M059J (cell line): Measurements from ENCODE around the gene CHCHD10. TPM values are rescaled to one million over a fixed set of nuclear protein-coding genes. Genes with fewer than 3 reads are reported as not detected.
A peak's percentile ranks its signal among the peaks of the same experiment; 100 is the strongest.

Source experiments
- DNase-seq: peaks from one replicate; pipeline ENCODE4 v3.0.0-alpha.2; 2012; ENCODE audit warnings: low read depth
- total RNA-seq: library from RNA; depleted of rRNA; stranded (reverse); fragments of >200 nt; shearing (Covaris generic); gene quantifications from 2 replicates; pipeline ENCODE4 v1.2.3, GENCODE V29; 2014

CHCHD10 gene
- total RNA-seq, 1 experiment from 2014 or later = 2.8 TPM

- DNase-seq = no peak
Measured at GRCh38 chr22:23787910-23788309, 20.1 kb upstream of the CHCHD10 start.

DNA sequence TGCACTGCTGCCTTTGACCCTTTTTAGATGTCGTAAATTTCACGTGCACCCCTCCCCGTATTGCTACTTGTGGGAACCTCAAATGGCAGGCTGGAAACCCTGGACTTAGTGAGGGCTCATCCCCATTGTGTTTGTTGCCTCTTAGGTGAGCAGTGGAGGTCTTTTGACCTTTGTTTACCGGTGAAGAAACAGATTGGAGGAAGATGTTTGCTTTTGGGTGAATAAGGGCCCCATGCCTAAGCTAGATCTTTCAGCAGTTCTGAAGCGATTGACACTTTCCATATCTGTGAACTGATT lies 19.8 kb upstream of the CHCHD10 start:
- DNase-seq = no peak

DNA sequence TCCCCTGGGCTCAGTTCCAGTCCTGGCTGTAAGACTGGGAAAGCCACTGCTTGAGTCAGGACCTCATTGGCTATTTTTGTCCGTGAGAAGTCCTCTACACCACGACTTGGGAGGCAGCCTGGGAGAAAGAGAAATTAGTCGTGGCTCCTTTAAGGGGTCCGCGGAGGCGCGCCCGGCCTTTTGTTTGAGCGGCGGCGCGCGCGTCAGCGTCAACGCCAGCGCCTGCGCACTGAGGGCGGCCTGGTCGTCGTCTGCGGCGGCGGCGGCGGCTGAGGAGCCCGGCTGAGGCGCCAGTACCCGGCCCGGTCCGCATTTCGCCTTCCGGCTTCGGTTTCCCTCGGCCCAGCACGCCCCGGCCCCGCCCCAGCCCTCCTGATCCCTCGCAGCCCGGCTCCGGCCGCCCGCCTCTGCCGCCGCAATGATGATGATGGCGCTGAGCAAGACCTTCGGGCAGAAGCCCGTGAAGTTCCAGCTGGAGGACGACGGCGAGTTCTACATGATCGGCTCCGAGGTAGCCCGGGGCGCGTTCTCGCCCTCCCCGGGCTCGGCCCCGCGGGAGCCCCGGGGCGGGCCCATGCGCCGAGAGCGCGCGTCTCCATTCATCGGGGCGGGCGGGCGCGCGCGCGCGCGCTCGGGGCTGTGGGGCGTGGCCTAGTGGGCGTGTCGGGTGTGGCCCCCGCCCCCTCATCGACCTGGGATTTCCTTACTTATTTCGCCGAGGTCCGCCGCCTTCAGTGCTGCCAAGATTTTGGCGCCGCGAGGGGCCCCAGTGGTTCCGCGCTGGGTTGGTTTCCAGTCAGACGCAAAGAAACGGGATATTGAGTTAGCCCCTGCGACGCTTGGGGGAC lies 19.2 kb upstream of the CHCHD10 start, which contains the start of gene SMARCB1:
SMARCB1 (plus strand) TSS at position 215 of the 848 bp plus-strand sequence; CDS start at position 419, 204 bp downstream.
- DNase-seq = peak; percentile 86

DNA sequence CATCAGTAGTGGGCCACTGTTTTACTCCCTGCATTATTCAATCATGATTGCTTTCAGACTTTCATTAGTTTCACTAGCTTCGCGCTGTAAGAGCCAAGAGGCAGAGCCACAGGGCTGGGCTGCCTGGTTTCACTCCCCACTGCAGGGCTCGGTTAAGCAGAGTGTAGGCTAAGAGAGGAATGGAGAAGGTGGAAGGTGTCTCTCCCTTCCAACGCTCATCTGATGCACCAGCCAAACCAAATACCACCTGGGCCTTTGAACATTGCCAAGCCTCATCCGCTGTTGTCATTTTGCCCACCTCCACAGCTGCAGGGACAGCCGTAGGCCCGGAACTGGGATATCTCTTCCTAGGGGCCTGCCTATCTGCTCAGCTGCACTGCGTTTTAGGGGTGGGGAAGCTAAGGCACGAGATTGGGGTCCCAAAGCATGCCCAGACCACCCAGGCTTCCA lies 18.5 kb upstream of the CHCHD10 start:
- no peak for DNase-seq

DNA sequence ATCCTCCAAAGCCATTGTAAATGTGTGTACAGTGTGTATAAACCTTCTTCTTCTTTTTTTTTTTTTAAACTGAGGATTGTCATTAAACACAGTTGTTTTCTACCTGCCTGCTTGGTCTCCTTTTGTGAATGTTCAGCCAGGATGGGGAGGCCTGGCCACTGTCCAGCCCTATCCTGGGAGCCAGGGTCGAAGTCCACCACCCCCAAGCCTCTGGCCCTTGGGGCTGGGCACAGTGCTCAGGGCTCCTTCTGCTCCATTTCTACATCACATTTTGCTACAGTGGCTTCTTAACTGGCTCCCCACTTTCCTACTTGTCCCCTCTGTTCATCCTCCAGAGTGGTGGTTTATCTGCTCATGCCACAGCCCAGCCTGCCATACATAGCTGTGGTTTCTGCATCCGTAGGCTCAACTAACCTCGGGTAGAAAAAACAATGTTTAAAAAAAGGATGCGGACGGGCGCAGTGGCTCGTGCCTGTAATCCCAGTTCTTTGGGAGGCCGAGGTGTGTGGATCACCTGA lies 16.5 kb upstream of the CHCHD10 start:
- DNase-seq = peak; percentile 83

- DNase-seq = no peak
Measured at GRCh38 chr22:23783265-23784150, 15.7 kb upstream of the CHCHD10 start.

DNA sequence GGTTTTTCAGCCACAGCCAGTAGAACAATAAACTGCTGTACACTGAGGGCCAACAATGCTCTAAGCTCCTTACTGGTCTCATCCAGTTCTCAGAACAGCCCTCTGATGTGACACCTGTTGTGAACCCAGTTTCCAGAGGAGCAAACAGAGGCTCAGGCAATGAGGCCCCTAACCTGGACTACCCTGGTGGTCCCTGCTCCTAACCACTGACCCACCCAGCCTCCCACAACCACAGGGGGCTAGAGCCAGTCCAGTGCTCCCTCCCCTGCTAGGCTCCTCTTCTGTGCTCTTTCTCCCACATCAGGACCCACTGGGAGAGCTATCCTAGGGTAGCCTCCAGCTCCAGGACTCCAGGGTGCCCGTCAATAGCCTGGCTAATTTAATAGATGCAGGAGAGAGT lies 14.9 kb upstream of the CHCHD10 start:
- DNase-seq = no peak

GRCh38 chr22:23782252-23782651 lies 14.5 kb upstream of the CHCHD10 start:
- no peak for DNase-seq

GRCh38 chr22:23781511-23782183 lies 13.9 kb upstream of the CHCHD10 start:
- peak; percentile 90 for DNase-seq

- DNase-seq = no peak
Measured at GRCh38 chr22:23781065-23781464, 13.3 kb upstream of the CHCHD10 start.

DNA sequence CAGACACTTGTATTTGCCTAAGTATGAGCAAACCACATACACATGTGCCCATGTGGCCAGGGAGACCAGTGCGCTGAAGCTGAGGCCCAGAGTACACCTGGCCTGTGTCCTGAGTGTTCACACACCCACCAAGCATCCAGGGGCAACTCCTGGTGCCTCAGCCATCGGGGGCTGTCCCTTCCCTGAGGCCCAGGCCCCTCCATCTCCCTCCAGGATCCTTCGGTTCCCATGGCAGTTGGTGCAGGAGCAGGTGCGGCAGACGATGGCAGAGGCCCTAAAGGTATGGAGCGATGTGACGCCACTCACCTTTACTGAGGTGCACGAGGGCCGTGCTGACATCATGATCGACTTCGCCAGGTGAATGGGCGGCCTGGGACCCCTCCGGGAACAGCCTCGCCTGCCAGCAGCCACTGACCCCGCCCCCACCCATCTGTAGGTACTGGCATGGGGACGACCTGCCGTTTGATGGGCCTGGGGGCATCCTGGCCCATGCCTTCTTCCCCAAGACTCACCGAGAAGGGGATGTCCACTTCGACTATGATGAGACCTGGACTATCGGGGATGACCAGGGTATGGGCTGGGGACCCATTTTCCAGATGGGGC lies 12.5 kb upstream of the CHCHD10 start:
- DNase-seq = no peak

DNA sequence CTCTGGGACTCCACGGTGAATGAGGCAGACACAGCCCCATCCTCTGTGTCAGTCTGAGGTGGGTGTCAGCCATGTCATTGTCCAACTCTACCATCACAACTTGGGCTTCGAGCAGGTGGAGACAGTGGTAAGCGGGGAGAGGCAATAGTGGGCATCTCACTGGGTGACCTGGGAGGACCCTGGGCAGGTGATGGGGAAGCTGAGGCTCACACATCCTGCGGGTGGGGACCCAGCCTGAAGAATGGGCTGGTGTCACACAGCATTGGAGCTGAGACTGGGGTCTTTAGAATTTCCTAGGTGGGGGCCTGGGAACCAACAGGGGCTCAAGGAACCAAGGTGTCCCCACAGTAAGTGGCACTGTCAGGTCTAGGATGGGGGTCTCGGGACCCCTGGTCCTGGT lies 12.0 kb upstream of the CHCHD10 start:
- no peak for DNase-seq

- no peak for DNase-seq
Measured at GRCh38 chr22:23779083-23779482, 11.3 kb upstream of the CHCHD10 start.

- DNase-seq = no peak
Measured at GRCh38 chr22:23778577-23778900, 10.8 kb upstream of the CHCHD10 start.

- no peak for DNase-seq
Measured at GRCh38 chr22:23777776-23778576, 10.2 kb upstream of the CHCHD10 start.

- DNase-seq = peak; percentile 36
Measured at GRCh38 chr22:23775779-23776375, 8.1 kb upstream of the CHCHD10 start.

DNA sequence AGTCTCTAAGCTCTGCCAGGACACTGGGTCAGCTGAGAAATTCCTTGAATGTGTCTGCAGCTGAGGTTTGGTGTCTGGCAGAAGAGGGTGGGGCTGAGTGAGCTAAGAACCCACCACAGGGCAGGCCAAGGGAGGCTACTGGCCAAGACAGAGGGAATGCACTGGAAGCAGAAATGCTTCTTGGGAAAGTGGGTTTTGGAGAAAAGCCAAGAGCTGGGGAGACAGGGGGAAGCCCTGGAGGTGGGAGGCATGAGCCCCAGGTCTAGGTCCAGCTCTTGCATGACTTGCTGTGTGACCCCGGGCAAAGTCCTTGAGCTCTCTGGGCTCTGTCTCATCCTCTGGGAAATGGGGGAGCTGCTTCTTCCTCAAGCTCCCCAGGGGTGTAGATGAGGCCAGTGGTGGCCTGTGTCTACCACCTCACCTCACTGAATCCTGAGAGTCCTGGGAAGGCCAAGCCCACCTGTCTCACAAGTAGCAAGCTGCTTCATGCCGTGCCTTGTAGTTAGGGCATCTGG lies 7.2 kb upstream of the CHCHD10 start:
- peak; percentile 38 for DNase-seq

DNA sequence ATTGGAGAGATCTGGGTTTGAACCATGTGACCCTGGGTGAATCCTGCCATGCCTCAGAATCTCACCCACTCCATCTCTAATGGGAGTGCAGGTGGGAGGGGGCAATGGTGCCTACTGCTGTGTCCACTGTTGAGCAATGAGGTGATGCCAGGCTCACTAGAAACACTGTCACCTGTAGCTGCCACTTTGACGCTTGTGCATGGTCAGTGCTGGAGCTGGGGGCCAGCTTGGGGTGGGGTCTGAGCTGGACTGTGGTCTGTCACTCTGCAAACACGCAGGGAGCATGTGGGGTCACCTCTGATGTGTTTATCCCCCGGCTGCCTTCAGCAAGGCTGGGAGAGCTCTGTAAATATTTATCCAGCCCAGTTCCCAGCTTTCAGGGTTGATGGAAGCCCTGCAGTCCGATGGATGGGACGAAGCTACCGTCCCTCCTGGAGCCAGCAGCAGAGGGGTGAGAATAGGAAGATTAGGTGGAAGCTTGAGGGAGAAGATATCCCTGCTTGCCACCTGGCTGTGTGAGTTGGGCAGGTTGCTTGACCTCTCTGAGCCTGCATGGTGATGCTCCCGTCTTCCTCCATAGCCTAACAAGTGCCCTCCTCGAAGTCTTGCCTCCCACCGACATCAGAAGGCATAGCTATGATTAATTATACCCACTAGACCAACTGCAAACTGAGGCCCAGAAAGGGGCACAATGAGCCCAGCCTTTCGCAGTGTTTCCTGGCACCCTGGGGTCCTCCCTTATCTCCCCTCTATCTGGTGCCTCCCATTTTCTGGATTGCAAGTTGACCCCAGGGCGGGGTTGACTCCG lies 6.5 kb upstream of the CHCHD10 start:
- no peak for DNase-seq

DNA sequence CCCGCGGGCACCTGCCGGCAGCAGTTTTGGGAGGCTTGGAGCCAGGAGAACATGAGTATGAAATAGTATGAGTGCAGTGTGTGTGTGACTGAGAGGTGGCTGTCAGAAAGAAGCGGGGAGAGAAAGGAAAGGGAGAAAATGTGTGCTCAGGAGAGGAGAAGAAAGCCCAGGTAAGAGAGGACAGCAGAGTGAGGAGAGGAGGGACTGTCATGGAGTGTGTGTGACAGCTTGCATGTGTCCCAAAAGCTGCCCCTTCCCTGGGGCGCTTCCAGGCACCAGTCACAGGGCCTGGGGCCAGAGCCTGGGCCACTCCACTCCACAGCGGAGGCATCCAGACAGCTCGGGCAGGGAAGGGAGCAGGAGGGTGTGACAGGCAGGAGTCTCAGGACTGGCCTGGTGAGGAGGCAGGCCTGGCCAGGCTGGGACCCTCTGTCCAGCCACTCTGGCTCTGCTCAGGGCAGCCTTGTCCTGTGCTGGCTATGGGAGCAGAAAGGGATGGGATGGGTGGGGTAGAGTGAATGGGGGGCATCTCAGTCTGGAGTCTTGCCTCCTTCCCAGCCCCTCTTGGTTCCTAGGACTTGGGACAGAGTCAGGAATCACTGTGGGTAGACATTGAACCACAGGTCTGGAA lies 5.8 kb upstream of the CHCHD10 start:
- no peak for DNase-seq
